Trophoblast cell (in vitro differentiated cells and primary cell): ENCODE measurements around the gene PGS1.

Experiments
- DNase-seq, 2 donors: peaks; one replicate each; pipeline ENCODE4 v3.0.0-alpha.2; 2016
- H2AFZ ChIP-seq: 2 replicates; pipeline ENCODE4 v1.6.1; 2013; ENCODE audit warnings: low read length, moderate library complexity, mild to moderate bottlenecking; ENCODE audit not compliant: insufficient read depth, poor library complexity
- H2AK5ac ChIP-seq: 2 replicates; pipeline ENCODE4 v1.6.1; 2013; ENCODE audit warnings: mild to moderate bottlenecking, low read length
- H2BK120ac ChIP-seq: 2 replicates; pipeline ENCODE4 v1.6.1; 2013; ENCODE audit warnings: low read length, mild to moderate bottlenecking, moderate library complexity; ENCODE audit not compliant: insufficient read depth, poor library complexity
- H2BK12ac ChIP-seq: 2 replicates; pipeline ENCODE4 v1.6.1; 2013; ENCODE audit warnings: mild to moderate bottlenecking, low read length, moderate library complexity
- H2BK5ac ChIP-seq: 2 replicates; pipeline ENCODE4 v1.6.1; 2013; ENCODE audit warnings: low read length, low read depth, moderate library complexity, mild to moderate bottlenecking; ENCODE audit not compliant: poor library complexity
- H3K14ac ChIP-seq: 2 replicates; pipeline ENCODE4 v1.6.1; 2013; ENCODE audit warnings: mild to moderate bottlenecking, low read length
- H3K18ac ChIP-seq: 2 replicates; pipeline ENCODE4 v1.6.1; 2013; ENCODE audit warnings: mild to moderate bottlenecking, low read length
- H3K23ac ChIP-seq: 2 replicates; pipeline ENCODE4 v1.6.1; 2013; ENCODE audit warnings: low read length
- H3K27ac ChIP-seq: 2 replicates; pipeline ENCODE4 v1.5.1; 2013; ENCODE audit warnings: low read depth, mild to moderate bottlenecking, inconsistent platforms, low read length, moderate library complexity
- H3K27me3 ChIP-seq: 2 replicates; pipeline ENCODE4 v1.6.1; 2013; ENCODE audit warnings: inconsistent platforms, mild to moderate bottlenecking, low read length, moderate library complexity; ENCODE audit not compliant: insufficient read depth
- H3K36me3 ChIP-seq, 2 experiments: 1 replicate in 1 of 2; 2 replicates in 1 of 2; pipeline ENCODE4 v1.6.1; 2013; ENCODE audit warnings: low read length in 2 of 2, mild to moderate bottlenecking in 2 of 2, moderate library complexity in 1 of 2; ENCODE audit not compliant: insufficient read depth in 2 of 2, control insufficient read depth in 1 of 2
- H3K4ac ChIP-seq: 2 replicates; pipeline ENCODE4 v1.6.1; 2013; ENCODE audit warnings: low read depth, mild to moderate bottlenecking, low read length, moderate library complexity
- H3K4me1 ChIP-seq, 2 experiments: 1 replicate in 1 of 2; 2 replicates in 1 of 2; pipeline ENCODE4 v1.6.1; 2013; ENCODE audit warnings: low read length in 2 of 2, mild to moderate bottlenecking in 2 of 2, moderate library complexity in 1 of 2; ENCODE audit not compliant: insufficient read depth in 2 of 2, control insufficient read depth in 1 of 2
- H3K4me2 ChIP-seq: 2 replicates; pipeline ENCODE4 v1.6.1; 2013; ENCODE audit warnings: inconsistent platforms, mild to moderate bottlenecking, low read length, moderate library complexity
- H3K4me3 ChIP-seq: 2 replicates; pipeline ENCODE4 v1.5.1; 2013; ENCODE audit warnings: mild to moderate bottlenecking, low read depth, low read length, inconsistent platforms
- H3K79me1 ChIP-seq: one replicate; pipeline ENCODE4 v1.6.1; 2013; ENCODE audit warnings: low read length
- H3K79me2 ChIP-seq: 2 replicates; pipeline ENCODE4 v1.6.1; 2013; ENCODE audit warnings: low read length, mild to moderate bottlenecking; ENCODE audit not compliant: control insufficient read depth, insufficient read depth, poor library complexity
- H3K9ac ChIP-seq: 2 replicates; pipeline ENCODE4 v1.6.1; 2013; ENCODE audit warnings: mild to moderate bottlenecking, low read length
- H3K9me3 ChIP-seq: 2 replicates; pipeline ENCODE4 v1.6.1; 2013; ENCODE audit warnings: low read depth, mild to moderate bottlenecking, control low read depth, inconsistent platforms, low read length; ENCODE audit not compliant: insufficient read depth
- H4K12ac ChIP-seq: 2 replicates; pipeline ENCODE4 v1.6.1; 2013; ENCODE audit warnings: low read depth, mild to moderate bottlenecking, low read length, moderate library complexity
- H4K8ac ChIP-seq: 2 replicates; pipeline ENCODE4 v1.6.1; 2013; ENCODE audit warnings: low read depth, mild to moderate bottlenecking, low read length, moderate library complexity
- H4K91ac ChIP-seq: one replicate; pipeline ENCODE4 v1.6.1; 2013; ENCODE audit warnings: low read depth, mild to moderate bottlenecking, low read length, moderate library complexity
- WGBS: extraction: QIAGEN DNeasy Blood & Tissue Kit; methylation state at CpG from one replicate; pipeline ENCODE4 v1.1.7; 2013; ENCODE audit warnings: missing lambda C conversion rate; ENCODE audit not compliant: insufficient read length, insufficient coverage; ENCODE audit errors: extremely low coverage; 5-methylcytosine and 5-hydroxymethylcytosine counted together

PGS1 gene

GRCh38 chr17:78454346-78454745, 75.9 kb downstream of the PGS1 start:
- no peaks in the 10 kb centered on the region for H3K27me3 ChIP-seq
- WGBS = no CpG with 5 or more reads among the region's 20 CpGs

GRCh38 chr17:78458091-78458490, 79.6 kb downstream of the PGS1 start:
- Histone ChIP-seq H3K9ac (no peak overlapping the region), H2AK5ac (no peak overlapping the region), H2BK5ac (no peak overlapping the region), H3K14ac (no peak overlapping the region), H3K23ac (no peak overlapping the region), H3K18ac (no peak overlapping the region), H4K8ac (no peak overlapping the region), H2BK120ac (no peak overlapping the region), H3K4me2 (no peak overlapping the region), H3K36me3 (no peaks in the 10 kb centered on the region), H2BK12ac (no peak overlapping the region), H3K4ac (no peak overlapping the region), H2AFZ (no peak overlapping the region), H3K4me3 (no peak overlapping the region), H3K79me2 (no peaks in the 10 kb centered on the region), H3K79me1 (no peaks in the 10 kb centered on the region), H3K9me3 (peaks cover 5% of the 10 kb centered on the region), H3K4me1 (no peaks in the 10 kb centered on the region), H4K12ac (no peak overlapping the region), H3K27ac (no peak overlapping the region), H4K91ac (no peak overlapping the region), H3K27me3 (no peaks in the 10 kb centered on the region)
- no CpG with 5 or more reads among the region's 10 CpGs for WGBS
- DNase-seq = no peak

More at GRCh38 chr17:78454346-78454745, 75.9 kb downstream of the PGS1 start:
- no peak for DNase-seq
- H4K8ac ChIP-seq = no peak overlapping the region
- H3K14ac ChIP-seq = no peak overlapping the region
- no peaks in the 10 kb centered on the region for H3K79me1 ChIP-seq
- H2AFZ ChIP-seq = no peak overlapping the region
- no peak overlapping the region for H3K4ac ChIP-seq
- no peak overlapping the region for H2BK12ac ChIP-seq
- peaks cover 2% of the 10 kb centered on the region for H3K9me3 ChIP-seq
- no peaks in the 10 kb centered on the region for H3K79me2 ChIP-seq
- H3K23ac ChIP-seq = no peak overlapping the region
- H4K91ac ChIP-seq = no peak overlapping the region
- H3K4me3 ChIP-seq = no peak overlapping the region
- no peak overlapping the region for H2BK5ac ChIP-seq
- no peaks in the 10 kb centered on the region for H3K4me1 ChIP-seq
- H3K9ac ChIP-seq = no peak overlapping the region
- no peak overlapping the region for H3K18ac ChIP-seq
- no peak overlapping the region for H3K4me2 ChIP-seq
- no peak overlapping the region for H2BK120ac ChIP-seq
- no peaks in the 10 kb centered on the region for H3K36me3 ChIP-seq
- no peak overlapping the region for H2AK5ac ChIP-seq
- no peak overlapping the region for H3K27ac ChIP-seq
- no peak overlapping the region for H4K12ac ChIP-seq

GRCh38 chr17:78458736-78459335, 80.4 kb downstream of the PGS1 start:
- no peak overlapping the region for H2BK5ac ChIP-seq
- WGBS = no CpG with 5 or more reads among the region's 37 CpGs

GRCh38 chr17:78459696-78460095, 81.2 kb downstream of the PGS1 start:
- Histone ChIP-seq H2AFZ (no peak overlapping the region), H3K18ac (no peak overlapping the region), H3K14ac (no peak overlapping the region), H4K12ac (no peak overlapping the region), H3K9ac (no peak overlapping the region), H3K27me3 (no peaks in the 10 kb centered on the region), H3K9me3 (peaks cover 7% of the 10 kb centered on the region), H2BK5ac (no peak overlapping the region), H3K36me3 (no peaks in the 10 kb centered on the region), H2AK5ac (no peak overlapping the region), H4K8ac (no peak overlapping the region), H3K4ac (no peak overlapping the region), H3K79me2 (no peaks in the 10 kb centered on the region), H2BK12ac (no peak overlapping the region), H3K27ac (no peak overlapping the region), H3K23ac (no peak overlapping the region), H3K4me1 (no peaks in the 10 kb centered on the region), H3K79me1 (no peaks in the 10 kb centered on the region), H2BK120ac (no peak overlapping the region), H3K4me2 (no peak overlapping the region), H4K91ac (no peak overlapping the region), H3K4me3 (no peak overlapping the region)
- no CpG with 5 or more reads among the region's 21 CpGs for WGBS
- no peak for DNase-seq

More at GRCh38 chr17:78458736-78459335, 80.4 kb downstream of the PGS1 start:
- H2BK12ac ChIP-seq = no peak overlapping the region
- DNase-seq = no peak
- no peak overlapping the region for H2AFZ ChIP-seq
- H3K4me3 ChIP-seq = no peak overlapping the region
- no peak overlapping the region for H2AK5ac ChIP-seq
- H3K27ac ChIP-seq = no peak overlapping the region
- H3K9ac ChIP-seq = no peak overlapping the region
- no peak overlapping the region for H4K91ac ChIP-seq
- no peaks in the 10 kb centered on the region for H3K27me3 ChIP-seq
- no peak overlapping the region for H3K4me2 ChIP-seq
- H2BK120ac ChIP-seq = no peak overlapping the region
- no peak overlapping the region for H4K12ac ChIP-seq
- no peaks in the 10 kb centered on the region for H3K79me2 ChIP-seq
- no peak overlapping the region for H3K14ac ChIP-seq
- H3K18ac ChIP-seq = no peak overlapping the region
- no peak overlapping the region for H3K4ac ChIP-seq
- no peaks in the 10 kb centered on the region for H3K4me1 ChIP-seq
- H3K23ac ChIP-seq = no peak overlapping the region
- no peaks in the 10 kb centered on the region for H3K79me1 ChIP-seq
- no peaks in the 10 kb centered on the region for H3K36me3 ChIP-seq
- no peak overlapping the region for H4K8ac ChIP-seq
- H3K9me3 ChIP-seq = peaks cover 5% of the 10 kb centered on the region
